HG03432 (cell line): ENCODE data around the gene HS3ST6.
"Not testable (repeated sequence)": the region's sequence is repeated elsewhere in the genome, so short reads cannot be mapped to it uniquely, and the experiment has no call there.

Experiments
- ATAC-seq: cut with Tn5 transposase; IDR thresholded peaks from one replicate; pipeline ENCODE4 v1.9.1; 2021; ENCODE audit warnings: mild to moderate bottlenecking, moderate library complexity; ENCODE audit not compliant: unreplicated experiment

The HS3ST6 gene

DNA sequence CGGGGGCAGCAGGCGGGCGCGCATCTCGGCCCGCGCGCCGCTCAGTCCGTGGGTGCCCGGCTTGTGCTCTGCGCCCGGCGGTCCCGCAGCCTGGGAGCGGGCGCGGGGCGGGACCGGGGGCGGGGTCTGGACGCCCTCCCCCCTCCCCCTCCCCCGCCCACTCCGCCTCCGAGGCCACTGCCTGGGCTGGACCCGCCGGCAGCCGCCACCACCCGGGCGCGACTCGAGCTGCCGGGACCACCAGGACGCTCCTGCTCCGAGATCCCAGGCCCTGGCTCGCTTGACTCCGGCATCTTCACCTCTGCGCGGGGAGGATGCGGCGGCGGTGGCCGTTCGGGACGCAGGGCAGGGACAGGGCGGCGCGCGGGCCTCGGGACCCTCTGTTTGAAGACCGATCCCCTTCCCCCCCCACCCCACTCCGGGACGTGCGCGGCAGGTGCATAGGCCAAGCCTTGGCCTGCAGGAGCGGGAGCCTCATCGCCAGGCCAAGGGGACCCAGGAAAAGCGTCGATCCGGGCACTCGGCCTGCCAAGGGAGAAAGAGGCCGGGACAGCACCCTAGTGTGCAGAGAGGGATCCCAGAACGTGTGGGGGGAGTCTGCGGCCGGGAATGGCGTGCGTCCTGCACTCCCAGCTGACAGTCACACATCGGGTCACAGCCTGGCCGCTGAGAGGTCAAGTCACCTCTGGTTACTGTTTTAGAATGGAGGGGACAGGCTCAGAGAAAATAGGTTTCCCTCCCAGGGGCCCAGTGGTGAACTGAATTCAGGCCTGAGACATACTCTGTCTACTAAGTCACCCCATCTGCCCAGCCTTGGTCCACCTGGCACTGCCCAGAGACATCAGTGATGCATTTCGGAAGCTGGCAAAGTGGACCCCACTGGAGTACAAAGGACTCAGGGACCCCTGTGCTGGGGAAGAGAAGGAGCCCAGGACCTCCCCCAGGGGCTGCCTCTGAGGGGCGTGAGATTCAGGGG is at the start of gene HS3ST6:
TSS of gene HS3ST6 (minus strand) at position 65 of the 976 bp plus-strand sequence. CDS start 92 bp downstream, outside the sequence.
- no peak for ATAC-seq

DNA sequence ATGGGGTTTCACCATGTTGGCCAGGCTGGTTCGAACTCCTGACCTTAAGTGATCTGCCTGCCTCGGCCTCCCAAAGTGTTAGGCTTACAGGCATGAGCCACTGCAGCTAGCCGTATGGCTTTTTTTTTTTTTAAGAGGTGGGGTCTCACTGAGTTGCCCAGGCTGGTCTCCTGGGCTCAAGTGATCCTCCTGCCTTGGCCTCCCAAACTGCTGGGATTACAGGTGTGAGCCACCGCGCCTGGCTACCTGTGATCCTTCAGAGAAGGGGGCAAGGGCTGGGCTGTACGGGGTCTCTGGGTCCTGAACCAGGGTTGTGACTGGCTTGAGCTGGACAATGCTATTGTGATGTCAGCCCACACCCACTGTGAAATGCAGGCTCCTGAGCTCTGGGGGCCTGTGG is 48.2 kb upstream of the HS3ST6 start, which contains the start of gene RNF151:
TSS of gene RNF151 (plus strand) at position 397 of the 400 bp plus-strand sequence. CDS start 26 bp downstream, outside the sequence.
- no peak for ATAC-seq

DNA sequence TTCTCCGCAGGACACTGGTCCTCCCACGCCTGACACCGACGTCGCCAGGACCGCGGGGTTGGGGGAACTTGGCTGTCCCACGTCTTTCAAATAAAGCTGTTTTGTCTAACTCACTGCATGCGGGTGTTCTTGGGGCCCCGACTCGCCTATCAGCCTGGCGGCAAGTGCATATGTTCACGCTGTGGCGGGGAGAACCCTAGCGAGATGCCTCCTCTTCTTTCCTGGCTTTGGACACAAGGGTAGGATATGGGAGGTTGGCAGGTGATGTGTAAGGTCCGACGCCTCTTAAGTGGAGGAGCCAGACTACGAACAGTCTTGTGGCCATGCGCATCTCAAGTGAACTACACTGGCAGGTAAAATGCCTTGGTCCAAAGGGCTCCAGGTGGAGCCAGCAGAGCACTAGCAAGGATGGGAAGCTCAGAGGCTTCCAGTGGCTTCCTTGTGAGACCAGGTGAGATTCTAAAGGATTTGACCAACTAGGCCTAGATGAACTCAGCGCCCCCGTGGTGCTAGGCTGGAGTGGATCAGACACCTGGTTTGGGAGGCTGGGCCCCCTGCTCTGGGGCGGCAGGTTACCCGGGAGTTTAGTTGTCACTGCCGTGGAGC is 47.3 kb upstream of the HS3ST6 start:
- ATAC-seq = no peak

DNA sequence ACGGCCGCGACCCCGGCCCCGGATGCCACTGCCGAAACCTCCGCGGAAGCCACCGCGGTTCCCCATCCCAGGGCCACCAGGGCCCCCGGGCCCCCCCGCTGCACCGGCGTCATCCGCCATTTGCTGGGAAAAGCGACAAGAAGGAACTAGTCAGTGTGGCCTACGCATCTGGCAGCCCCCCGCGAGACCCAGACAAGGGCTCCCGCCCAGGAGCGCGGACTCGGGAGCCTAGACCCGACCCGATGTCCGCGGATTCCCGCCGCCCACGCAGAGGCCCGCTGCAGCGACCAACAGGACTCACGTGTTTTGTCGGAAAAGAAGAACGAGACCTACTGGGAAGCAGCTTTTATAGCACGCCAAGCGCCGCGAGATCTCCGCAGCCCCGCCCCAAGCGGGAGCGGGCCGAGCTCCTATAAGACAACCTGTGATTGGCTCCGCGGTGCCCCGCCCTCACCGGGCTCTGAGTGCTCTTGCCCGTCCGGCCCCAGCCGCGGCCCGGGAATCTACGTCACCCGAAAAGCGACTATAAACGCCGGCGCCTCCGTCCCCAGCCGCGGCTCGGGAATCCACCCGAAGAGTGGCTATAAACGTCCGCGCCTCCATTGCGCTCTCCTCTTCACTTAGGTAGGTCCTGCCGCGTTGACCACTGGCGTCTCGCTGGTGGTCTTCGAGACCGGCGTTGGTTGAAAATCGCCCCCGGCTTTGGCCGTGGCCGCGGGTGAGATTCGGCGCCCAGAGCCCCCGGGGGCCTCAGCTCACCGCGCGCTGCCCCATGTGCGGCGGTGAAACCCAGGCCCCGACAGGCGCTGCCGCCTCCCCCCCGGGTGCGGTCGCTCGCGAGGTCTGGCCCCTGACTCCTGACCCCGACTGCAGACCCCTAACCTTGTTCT is 46.5 kb upstream of the HS3ST6 start, which contains the start of gene RPS2:
TSS of gene RPS2 (minus strand) at position 321 of the 890 bp plus-strand sequence. CDS start at position 120, 201 bp downstream.
- peak; percentile 82 for ATAC-seq

DNA sequence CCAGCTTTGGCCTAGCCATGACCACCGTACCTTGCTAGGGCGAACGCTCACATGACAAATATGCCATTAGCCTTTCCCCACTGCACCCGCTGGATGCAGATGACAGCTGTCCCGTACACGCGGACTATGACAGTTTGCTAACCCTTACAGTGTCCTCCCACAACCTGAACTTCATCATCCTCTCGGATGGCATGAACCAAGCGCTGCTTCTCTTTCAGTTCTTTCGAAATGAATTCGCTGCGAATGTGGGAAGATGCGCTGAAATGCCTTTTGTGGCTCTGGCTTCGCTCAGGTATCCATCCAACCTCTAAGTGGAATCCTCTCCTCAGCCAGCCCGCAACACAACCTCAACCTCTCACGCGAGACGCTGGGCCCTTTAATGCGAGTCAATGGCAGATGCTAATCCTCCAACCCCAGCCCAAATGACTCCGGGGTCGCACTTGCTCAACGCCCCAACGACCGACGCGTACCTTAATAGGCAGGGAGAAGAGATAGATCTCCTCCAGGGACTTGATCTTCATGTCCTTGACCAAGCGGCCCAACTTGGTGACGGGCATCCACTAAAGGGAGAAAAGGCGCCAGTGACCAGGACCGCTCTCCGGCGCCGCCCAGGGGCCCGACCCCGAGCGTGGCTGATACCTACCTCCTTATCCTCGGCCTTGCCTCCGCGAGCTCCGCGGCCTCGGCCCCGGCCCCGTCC is 45.7 kb upstream of the HS3ST6 start:
- ATAC-seq = peak; percentile 8

DNA sequence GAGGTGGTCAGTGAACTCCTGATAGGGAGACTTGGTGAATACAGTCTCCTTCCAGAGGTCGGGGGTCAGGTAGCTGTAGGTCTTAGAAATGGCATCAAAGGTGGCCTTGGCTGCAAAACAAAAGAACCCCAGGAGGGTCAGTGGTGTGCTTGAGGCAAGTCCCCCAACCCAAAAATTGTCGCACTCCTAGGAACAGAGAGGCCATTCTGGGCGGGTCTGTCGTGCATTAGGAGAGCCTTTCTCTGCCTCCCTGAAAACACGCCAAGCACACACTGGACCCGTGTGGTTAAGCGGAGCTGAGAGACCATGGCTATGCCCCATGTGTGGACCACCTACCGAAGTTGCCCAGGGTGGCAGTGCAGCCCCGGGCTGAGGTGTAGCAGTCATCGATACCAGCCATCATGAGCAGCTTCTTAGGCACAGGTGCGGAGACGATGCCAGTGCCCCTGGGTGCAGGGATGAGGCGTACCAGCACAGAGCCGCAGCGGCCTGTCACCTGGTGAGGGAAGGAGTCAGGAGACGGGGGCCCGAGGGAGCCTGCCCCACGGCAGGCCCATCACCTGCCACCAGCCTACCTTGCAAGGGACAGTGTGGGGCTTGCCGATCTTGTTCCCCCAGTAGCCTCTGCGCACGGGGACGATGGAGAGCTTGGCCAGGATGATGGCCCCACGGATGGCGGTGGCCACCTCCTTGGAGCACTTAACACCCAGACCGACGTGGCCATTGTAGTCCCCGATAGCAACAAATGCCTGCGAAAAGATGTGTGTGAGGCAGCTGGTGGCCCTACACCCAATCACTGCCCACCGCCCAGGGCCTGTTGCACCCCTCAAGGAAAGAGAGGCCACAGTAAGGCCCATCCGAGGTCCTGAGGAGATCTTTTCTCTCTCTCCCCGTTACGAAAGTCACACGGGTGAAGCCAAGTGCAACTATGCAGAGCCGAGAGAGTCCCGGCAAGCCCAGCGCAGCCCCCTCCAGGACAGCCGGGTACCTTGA is 44.2 kb upstream of the HS3ST6 start:
- ATAC-seq = not testable (repeated sequence)

DNA sequence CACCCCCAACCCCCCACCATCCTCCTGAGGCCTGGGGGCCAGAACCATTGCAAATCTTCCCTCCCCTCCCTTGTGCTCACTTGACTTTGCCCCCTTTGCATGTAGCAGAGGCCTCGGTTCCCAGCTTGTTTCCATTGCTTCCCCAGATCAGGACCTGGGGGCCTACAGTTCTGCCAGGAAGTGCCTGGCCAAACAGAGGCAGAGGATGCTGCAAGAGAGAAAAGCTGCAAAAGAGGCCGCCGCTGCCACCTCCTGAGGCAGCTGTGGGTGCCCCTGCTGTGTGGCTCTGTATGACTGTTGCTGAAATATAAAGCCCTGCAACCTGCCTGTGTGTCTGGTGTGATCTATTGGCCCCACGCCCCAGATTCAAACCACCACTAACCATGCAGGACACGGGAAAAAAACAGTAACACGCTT is 43.4 kb upstream of the HS3ST6 start:
- no peak for ATAC-seq

DNA sequence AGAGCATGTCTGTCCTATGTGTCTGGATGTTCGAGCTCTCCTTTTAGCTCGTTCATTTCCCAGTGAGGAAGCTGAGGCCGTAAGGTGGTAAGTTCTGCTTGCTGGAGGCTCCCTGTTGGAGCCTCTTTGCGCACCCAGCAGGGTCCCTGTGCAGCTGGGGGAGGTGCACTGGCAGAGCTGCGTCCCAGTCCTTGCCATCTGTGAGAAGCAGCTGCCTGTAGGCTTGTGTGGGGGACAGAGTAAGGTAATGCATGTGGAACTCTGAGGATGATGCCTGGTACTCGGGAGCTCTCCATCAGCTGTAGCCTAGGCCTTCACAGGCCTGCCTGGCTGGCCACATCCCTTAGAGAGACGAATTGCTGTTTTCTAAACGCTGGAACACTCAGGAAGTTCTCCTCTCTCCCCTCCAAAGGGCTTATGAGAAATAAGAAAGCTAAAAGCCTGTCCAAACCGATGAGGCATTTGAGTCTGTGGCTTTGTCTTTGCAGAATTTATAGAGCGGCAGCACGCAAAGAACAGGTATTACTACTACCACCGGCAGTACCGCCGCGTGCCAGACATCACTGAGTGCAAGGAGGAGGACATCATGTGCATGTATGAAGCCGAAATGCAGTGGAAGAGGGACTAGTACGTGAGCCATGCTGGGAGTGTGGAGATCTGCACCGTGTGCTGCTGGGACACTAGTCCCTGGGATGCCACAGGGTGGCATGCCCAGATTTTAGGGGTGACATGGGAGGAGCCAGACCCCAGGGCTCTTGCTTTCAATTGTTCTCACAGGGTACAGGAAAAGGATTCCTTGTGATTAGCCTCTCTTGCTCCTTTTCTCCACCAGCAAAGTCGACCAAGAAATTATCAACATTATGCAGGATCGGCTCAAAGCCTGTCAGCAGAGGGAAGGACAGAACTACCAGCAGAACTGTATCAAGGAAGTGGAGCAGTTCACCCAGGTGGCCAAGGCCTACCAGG is 42.7 kb upstream of the HS3ST6 start:
- ATAC-seq = no peak

DNA sequence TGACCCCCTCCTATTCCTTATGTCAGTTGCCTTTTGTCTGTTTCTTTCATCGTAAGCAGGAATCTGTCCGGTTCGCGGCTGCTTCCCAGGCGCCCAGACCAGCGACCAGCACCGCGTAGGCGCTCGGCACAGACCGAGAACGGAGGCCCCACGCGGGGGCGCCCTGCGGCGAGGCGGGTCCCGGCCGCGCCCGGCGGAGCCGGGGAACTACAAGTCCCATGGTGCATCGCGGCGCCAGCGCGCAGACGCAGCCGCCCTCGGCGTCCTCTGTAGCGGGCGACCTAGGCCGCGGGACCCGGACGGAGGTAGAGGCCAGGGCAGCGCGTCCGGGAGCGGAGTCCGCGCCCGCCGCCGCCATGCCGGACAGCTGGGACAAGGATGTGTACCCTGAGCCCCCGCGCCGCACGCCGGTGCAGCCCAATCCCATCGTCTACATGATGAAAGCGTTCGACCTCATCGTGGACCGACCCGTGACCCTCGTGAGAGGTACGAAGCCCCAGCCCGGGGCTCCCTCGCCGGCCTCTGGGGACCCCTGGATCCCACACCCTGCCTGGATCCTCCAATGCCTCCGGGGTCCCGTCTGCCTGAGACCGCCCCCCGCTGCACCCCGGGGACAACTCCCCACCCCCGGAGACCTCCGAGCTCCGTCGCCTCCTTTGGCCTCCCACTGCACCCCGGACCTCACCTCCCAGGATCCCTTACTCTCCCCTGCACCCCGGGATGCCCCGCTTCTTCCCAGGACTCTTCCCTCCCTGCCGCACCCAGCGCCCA is 41.2 kb upstream of the HS3ST6 start, which contains the start of gene NDUFB10:
TSS of gene NDUFB10 (plus strand) at position 270 of the 771 bp plus-strand sequence. CDS start at position 357, 87 bp downstream.
- ATAC-seq = peak; percentile 75

DNA sequence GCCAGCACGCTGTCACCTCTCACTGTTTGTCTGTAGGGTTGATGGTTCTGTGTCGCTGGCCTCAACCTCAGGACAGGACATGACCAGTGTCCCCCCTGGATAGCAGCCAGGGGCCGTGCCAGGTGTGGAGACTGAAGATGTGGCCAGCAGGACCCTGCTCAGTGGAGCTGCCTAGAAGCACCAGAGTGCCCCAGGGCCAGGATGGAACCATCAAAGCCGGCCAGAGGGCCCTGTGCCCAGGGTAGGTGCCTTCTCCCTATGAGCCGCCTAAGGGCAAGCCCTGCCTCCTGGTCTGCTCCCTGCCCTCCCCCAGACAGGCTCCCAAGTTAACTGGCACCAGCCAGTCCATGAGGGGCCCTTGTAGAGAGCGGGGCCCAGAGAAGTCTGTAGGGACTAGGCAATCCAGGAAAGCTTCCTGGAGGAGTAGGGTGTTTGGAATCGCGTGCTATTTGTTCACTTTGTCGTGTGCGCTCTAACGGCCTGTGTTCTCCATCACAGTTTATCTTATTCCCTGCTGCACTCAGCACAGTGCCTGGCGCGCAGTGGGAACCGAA is 40.6 kb upstream of the HS3ST6 start:
- no peak for ATAC-seq

DNA sequence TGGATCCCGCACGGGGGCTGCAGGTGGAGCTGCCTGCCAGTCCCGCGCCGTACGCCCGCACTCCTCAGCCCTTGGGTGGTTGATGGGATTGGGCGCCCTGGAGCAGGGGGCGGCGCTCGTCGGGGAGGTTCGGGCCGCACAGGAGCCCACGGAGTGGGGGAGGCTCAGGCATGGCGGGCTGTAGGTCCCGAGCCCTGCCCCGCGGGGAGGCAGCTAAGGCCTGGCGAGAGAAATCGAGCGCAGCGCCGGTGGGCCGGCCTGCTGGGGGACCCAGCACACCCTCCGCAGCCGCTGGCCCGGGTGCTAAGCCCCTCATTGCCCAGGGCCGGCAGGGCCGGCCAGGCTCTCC is 39.9 kb upstream of the HS3ST6 start:
- ATAC-seq = not testable (repeated sequence)

DNA sequence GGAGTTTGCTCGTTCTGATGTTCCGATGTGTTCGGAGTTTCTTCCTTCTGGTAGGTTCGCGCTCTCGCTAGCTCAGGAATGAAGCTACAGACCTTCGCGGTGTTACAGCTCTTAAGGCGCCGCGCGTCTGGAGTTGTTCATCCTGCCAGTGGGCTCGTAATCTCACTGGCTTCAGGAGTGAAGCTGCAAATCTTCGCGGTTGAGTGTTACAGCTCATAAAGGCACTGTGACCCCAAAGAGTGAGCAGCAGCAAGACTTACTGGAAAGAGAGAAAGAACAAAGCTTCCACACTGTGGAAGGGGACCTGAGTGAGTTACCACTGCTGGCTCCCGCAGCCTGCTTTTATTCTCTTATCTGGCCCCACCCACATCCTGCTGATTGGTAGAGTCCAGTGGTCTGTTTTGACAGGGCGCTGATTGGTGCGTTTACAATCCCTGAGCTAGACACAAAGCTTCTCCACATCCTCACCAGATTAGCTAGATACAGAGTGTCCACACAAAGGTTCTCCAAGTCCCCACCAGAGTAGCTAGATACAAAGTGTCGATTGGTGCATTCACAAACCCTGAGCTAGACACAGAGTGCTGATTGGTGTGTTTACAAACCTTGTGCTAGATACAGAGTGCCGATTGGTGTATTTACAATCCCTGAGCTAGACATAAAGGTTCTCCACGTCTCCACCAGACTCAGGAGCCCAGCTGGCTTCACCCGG is 39.4 kb upstream of the HS3ST6 start:
- not testable (repeated sequence) for ATAC-seq

DNA sequence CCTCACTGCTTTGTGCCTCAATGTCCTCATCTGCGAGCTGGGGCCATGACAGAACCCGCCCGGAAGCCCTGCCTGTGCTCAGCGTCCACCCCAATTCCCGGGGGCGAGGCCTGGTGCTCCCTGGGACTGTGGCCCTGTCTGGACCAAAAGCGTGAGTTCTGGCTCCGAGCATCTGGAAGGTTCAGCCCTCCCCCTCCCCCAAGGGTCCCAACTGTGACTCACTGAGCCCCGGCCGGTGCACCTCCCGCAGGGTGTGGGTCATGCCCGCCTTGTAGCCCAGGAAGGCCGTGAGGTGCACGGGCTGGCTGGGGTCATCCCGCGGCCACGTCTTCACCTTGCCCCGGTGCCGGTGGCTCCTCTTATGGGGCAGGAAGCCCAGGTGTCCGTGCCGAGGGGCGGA is 35.5 kb upstream of the HS3ST6 start:
- ATAC-seq = no peak

DNA sequence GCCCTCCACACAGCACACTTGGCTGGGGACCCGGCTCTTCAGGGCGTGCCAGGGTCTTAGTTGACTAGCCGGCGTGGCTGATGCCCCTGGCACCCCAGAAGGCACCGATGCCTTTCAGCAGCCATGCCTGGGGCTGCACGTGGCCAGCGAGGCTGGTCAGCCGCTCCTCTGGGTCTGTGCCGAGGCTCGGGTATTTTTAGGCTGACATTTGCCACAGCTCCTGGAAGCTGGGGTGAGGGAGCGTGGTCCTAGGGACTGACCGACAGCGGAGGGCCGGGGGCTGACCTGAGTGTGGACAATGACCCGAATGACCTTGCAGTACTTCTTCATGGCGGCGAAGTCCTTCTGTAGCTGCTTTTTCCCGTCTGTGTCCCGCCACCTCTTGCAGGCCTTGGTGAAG is 32.3 kb upstream of the HS3ST6 start:
- ATAC-seq = no peak

DNA sequence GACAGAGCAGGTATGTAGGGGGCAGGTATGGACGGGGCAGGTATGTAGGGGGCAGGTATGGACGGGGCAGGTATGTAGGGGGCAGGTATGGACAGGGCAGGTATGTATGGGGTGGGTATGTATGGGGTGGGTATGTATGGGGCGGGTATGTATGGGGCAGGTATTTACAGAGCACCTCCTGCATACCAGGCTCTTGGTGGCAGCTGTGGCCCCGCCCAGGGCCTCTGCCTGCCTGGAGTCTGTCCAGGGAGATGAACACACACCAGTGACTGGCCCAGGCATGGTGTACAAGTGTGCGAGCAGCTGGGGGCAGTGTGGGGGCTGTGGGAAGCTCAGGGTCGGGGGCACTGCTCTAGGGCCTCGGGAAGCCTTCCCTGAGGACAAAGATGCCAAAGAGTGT is 31.8 kb upstream of the HS3ST6 start:
- ATAC-seq = no peak

DNA sequence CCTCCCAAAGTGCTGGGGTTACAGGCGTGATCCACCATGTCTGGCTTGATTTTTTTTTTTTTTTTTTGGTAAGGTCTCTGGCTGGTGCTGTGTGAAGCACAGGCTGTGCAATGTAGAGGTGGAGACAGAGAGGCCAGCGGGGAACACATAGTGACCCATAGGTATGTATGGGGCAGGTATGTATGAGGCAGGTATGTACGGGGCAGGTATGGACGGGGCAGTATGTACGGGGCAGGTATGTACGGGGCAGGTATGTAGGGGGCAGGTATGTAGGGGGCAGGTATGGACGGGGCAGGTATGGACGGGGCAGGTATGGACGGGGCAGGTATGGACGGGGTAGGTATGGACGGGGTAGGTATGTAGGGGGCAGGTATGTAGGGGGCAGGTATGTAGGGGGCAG is 31.3 kb upstream of the HS3ST6 start:
- no peak for ATAC-seq
